Suprapubic skin (tissue), 3 donors: ENCODE measurements around the gene PLA2G12B.

Experiments
- CTCF ChIP-seq, 2 donors: fragments of 200-600 bp in 1 of 2; fragments of 450-650 bp in 1 of 2; sonication (generic) in 1 of 2; IDR thresholded peaks; one replicate each; pipeline ENCODE4 v1.5.1; 2016 to 2019; ENCODE audit warnings: antibody characterized with exemption in 2 of 2, mild to moderate bottlenecking in 1 of 2, moderate library complexity in 1 of 2
- POLR2AphosphoS5 ChIP-seq, 3 donors: sonication (generic); formaldehyde crosslinking; IDR thresholded peaks; one replicate each; pipeline ENCODE4 v1.6.1; 2017; ENCODE audit warnings: antibody characterized with exemption in 3 of 3

GRCh38 chr10:72954596-72955554 lies at the start of gene PLA2G12B:
- TF ChIP-seq POLR2AphosphoS5 (IDR thresholded peaks at IDR 0.05) (no peak), CTCF (IDR thresholded peaks at IDR 0.05) (no peak)
